Endothelial cell of umbilical vein (primary cell): ENCODE results near the gene DUSP15. TPM values are rescaled to one million over a fixed set of nuclear protein-coding genes. Genes with fewer than 3 reads are reported as not detected.

ENCODE experiments used
- BruUV-seq: library from RNA; stranded (reverse); fragments of 400-500 nt; replicated peaks from 2 replicates; lab custom pipeline; 2021; lab: Mats Ljungman, UMichigan
- CTCF ChIA-PET: fragments of 300-600, 350-600 bp; sonication (Branson Sonifier 250); formaldehyde crosslinking; loops from one replicate; lab custom pipeline; 2021; ENCODE audit warnings: antibody characterized with exemption, inconsistent platforms; lab: Charles Lee
- POLR2A ChIA-PET: fragments of 300-600, 350-600 bp; sonication (Branson Sonifier 250); formaldehyde crosslinking; loops from one replicate; lab custom pipeline; 2021; ENCODE audit warnings: antibody characterized with exemption, inconsistent platforms; lab: Charles Lee
- DNase-seq: peaks from one replicate; pipeline ENCODE4 v3.0.0-alpha.2; 2011; ENCODE audit warnings: low read depth, low spot score
- FAIRE-seq: peaks from 2 replicates; lab custom pipeline; 2011; peaks lifted over from hg19 to GRCh38; lab: Jason Lieb, UNC
- H2AFZ ChIP-seq: 2 replicates; pipeline ENCODE4 v1.6.0; 2012; ENCODE audit warnings: low read depth, low read length, control low read depth, inconsistent platforms
- H3K27ac ChIP-seq: 2 replicates; pipeline ENCODE4 v1.5.1; 2011; ENCODE audit warnings: low read depth, mild to moderate bottlenecking, control low read depth, low read length, moderate library complexity; ENCODE audit not compliant: insufficient read depth
- H3K27me3 ChIP-seq, 2 experiments: 2 replicates each; pipeline versions ENCODE4 v1.6.0 to v1.6.1; 2011; ENCODE audit warnings: low read length in 2 of 2, mixed read lengths in 1 of 2; ENCODE audit not compliant: control insufficient read depth in 2 of 2, insufficient read depth in 2 of 2
- H3K36me3 ChIP-seq, 2 experiments: 2 replicates in 1 of 2; 3 replicates in 1 of 2; pipeline ENCODE4 v1.5.1; 2011; ENCODE audit warnings: low read length in 2 of 2, mild to moderate bottlenecking in 1 of 2, moderate library complexity in 1 of 2; ENCODE audit not compliant: control insufficient read depth in 2 of 2, insufficient read depth in 2 of 2; ENCODE audit errors: extremely low read depth in 1 of 2
- H3K4me1 ChIP-seq: 3 replicates; pipeline ENCODE4 v1.5.1; 2011; ENCODE audit warnings: mild to moderate bottlenecking, low read length; ENCODE audit not compliant: control insufficient read depth, insufficient read depth; ENCODE audit errors: extremely low read depth
- H3K4me2 ChIP-seq: 2 replicates; pipeline ENCODE4 v1.6.1; 2011; ENCODE audit warnings: low read length, control low read depth, mixed read lengths; ENCODE audit not compliant: insufficient read depth
- H3K4me3 ChIP-seq, 3 experiments: fragments of 200-600 bp in 1 of 3; sonication (generic), shearing (Covaris generic) in 1 of 3; replicated peaks in 1 of 3; 2 replicates each; pipeline ENCODE4 v1.5.1; 2011 to 2016; ENCODE audit warnings: control low read depth in 3 of 3, low read length in 3 of 3, mild to moderate bottlenecking in 2 of 3, inconsistent platforms in 1 of 3, low read depth in 1 of 3, moderate library complexity in 1 of 3; ENCODE audit not compliant: insufficient read depth in 1 of 3
- H3K79me2 ChIP-seq: 2 replicates; pipeline ENCODE4 v1.6.0; 2012; ENCODE audit warnings: low read length, inconsistent platforms; ENCODE audit not compliant: control insufficient read depth, insufficient read depth
- H3K9ac ChIP-seq: replicated peaks from 2 replicates; pipeline ENCODE3; 2011; ENCODE audit warnings: low read length, control low read depth; ENCODE audit not compliant: insufficient read depth; ENCODE audit errors: extremely low read depth
- H3K9me1 ChIP-seq: replicated peaks from 3 replicates; pipeline ENCODE4 v1.6.0; 2011; ENCODE audit warnings: mild to moderate bottlenecking, low read length; ENCODE audit not compliant: control insufficient read depth, insufficient read depth; ENCODE audit errors: extremely low read depth
- H3K9me3 ChIP-seq: replicated peaks from 2 replicates; pipeline ENCODE4 v1.5.1; 2012; ENCODE audit warnings: low read length, inconsistent platforms; ENCODE audit not compliant: control insufficient read depth, insufficient read depth
- H4K20me1 ChIP-seq: replicated peaks from 2 replicates; pipeline ENCODE3; 2011; ENCODE audit warnings: mild to moderate bottlenecking, low read length; ENCODE audit not compliant: control insufficient read depth, insufficient read depth; ENCODE audit errors: extremely low read depth
- FOS ChIP-seq: IDR thresholded peaks from 2 replicates; pipeline ENCODE4 v1.6.1; 2011; ENCODE audit warnings: mild to moderate bottlenecking, low read length, moderate library complexity, borderline replicate concordance; ENCODE audit not compliant: insufficient read depth
- GATA2 ChIP-seq: IDR thresholded peaks from 2 replicates; pipeline ENCODE4 v1.7.0; 2011; ENCODE audit warnings: low read depth, mild to moderate bottlenecking, moderate library complexity, mixed read lengths, low read length; ENCODE audit not compliant: insufficient read length, insufficient read depth
- JUN ChIP-seq: IDR thresholded peaks from 2 replicates; pipeline ENCODE4 v1.6.1; 2011; ENCODE audit warnings: borderline replicate concordance, low read depth; ENCODE audit not compliant: insufficient read length, insufficient read depth
- MAX ChIP-seq: IDR thresholded peaks from 2 replicates; pipeline ENCODE4 v1.6.1; 2011; ENCODE audit not compliant: insufficient read depth, insufficient read length
- POLR2AphosphoS5 ChIP-seq: IDR thresholded peaks from 2 replicates; pipeline ENCODE4 v1.6.1; 2012; ENCODE audit warnings: low read depth, mild to moderate bottlenecking, control low read depth, low read length, moderate library complexity; ENCODE audit not compliant: insufficient read depth
- dilution Hi-C: fragments of 300-500 bp; cut with MboI; formaldehyde crosslinking; loops from one replicate; pipeline ENCODE4 v1.15.0; 2019; ENCODE audit warnings: low sequenced_read_pairs; ENCODE audit not compliant: extremely low pct_ligation_motif_present
- intact Hi-C: fragments of 100-400 bp; cut with micrococcal nuclease; formaldehyde crosslinking; loops from one replicate; pipeline ENCODE4 v1.10.0; 2022
- polyA plus RNA-seq, 4 experiments: library from polyadenylated mRNA; depleted of rRNA in 3 of 4; stranded (reverse) in 3 of 4; unstranded in 1 of 4; fragments of >200 nt; gene quantifications; 2 replicates each; pipeline versions ENCODE4 v1.2.1 to v1.2.3, GENCODE V29; 2011 to 2012; ENCODE audit warnings: missing spikeins in 1 of 4
- total RNA-seq: library from RNA; stranded (reverse); gene quantifications from 2 replicates; pipeline ENCODE4 v1.2.3, GENCODE V29; 2021
- TF ChIP-seq, protein P1 (sequence below), 2 donors: IDR thresholded peaks; 1 replicate in 1 of 2; 2 replicates in 1 of 2; pipeline ENCODE4 v1.5.1; 2011; ENCODE audit warnings: low read length in 2 of 2, mild to moderate bottlenecking in 2 of 2, moderate library complexity in 2 of 2, control low read depth in 1 of 2, inconsistent platforms in 1 of 2, low read depth in 1 of 2; ENCODE audit not compliant: insufficient read depth in 1 of 2; ENCODE audit errors: extremely low read depth in 1 of 2

The DUSP15 gene
- total and polyA plus RNA-seq, 2 donors (not counting 3 experiments of a cell fraction or from before 2014, with no cell fraction given), result 0.33 TPM; not detected in 1

- TF ChIP-seq JUN (no peak), GATA2 (no peak), FOS (no peak), POLR2AphosphoS5 (no peak), MAX (no peak)
- TF ChIP-seq, protein P1, sequence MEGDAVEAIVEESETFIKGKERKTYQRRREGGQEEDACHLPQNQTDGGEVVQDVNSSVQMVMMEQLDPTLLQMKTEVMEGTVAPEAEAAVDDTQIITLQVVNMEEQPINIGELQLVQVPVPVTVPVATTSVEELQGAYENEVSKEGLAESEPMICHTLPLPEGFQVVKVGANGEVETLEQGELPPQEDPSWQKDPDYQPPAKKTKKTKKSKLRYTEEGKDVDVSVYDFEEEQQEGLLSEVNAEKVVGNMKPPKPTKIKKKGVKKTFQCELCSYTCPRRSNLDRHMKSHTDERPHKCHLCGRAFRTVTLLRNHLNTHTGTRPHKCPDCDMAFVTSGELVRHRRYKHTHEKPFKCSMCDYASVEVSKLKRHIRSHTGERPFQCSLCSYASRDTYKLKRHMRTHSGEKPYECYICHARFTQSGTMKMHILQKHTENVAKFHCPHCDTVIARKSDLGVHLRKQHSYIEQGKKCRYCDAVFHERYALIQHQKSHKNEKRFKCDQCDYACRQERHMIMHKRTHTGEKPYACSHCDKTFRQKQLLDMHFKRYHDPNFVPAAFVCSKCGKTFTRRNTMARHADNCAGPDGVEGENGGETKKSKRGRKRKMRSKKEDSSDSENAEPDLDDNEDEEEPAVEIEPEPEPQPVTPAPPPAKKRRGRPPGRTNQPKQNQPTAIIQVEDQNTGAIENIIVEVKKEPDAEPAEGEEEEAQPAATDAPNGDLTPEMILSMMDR (IDR thresholded peaks at IDR 0.05; ENCODE audit: extremely low read depth in 1 of 2, insufficient read depth in 1 of 2, low read depth in 1 of 2, low read length in 2 of 2), result no peak
Observed at GRCh38 chr20:31827059-31827458, 43.3 kb downstream of the DUSP15 start.

More at GRCh38 chr20:31827059-31827458, 43.3 kb downstream of the DUSP15 start:
- no peak overlapping the region for H3K27ac ChIP-seq
- peaks cover 30% of the 10 kb centered on the region for H3K4me1 ChIP-seq
- no peaks in the 10 kb centered on the region for H3K36me3 ChIP-seq
- no peak overlapping the region for H2AFZ ChIP-seq
- H3K9ac ChIP-seq, result no peak overlapping the region
- no peaks in the 10 kb centered on the region for H4K20me1 ChIP-seq
- H3K79me2 ChIP-seq, result no peaks in the 10 kb centered on the region
- no TSS peak for BruUV-seq
- ChIA-PET CTCF (interaction anchor here (25.3 kb wide), 1 partner anchor 23 kb away, joined by 619 read pairs; the partner anchor contains the start of gene FOXS1), POLR2A (interaction anchor here (0.6 kb wide), 1 partner anchor 186 kb away, joined by 3 read pairs; no protein-coding TSS in a partner anchor)
- intact Hi-C loops (no loop called here), dilution Hi-C loops (no loop called here)
- no peak overlapping the region for H3K4me2 ChIP-seq
- H3K9me3 ChIP-seq, result no peaks in the 10 kb centered on the region
- H3K4me3 ChIP-seq, result no peak overlapping the region
- FAIRE-seq (no peak), DNase-seq (no peak)
- no peaks in the 10 kb centered on the region for H3K9me1 ChIP-seq
- no peaks in the 10 kb centered on the region for H3K27me3 ChIP-seq
